Stimulated activated CD4-positive, alpha-beta T cell treated with anti-CD3 and anti-CD28 coated beads, Interleukin-4, amount 100 ng/mL, for 48 hours (primary cell): ENCODE data around the gene SYNE2.

ENCODE experiments used
- DNase-seq, 2 donors: peaks; one replicate each; pipeline ENCODE4 v3.0.0-alpha.2; 2020; ENCODE audit warnings: low read depth in 2 of 2

The SYNE2 gene

GRCh38 chr14:63960926-63961567 lies 108.2 kb downstream of the SYNE2 start:
- no peak for DNase-seq

GRCh38 chr14:63962906-63963305 lies 110.1 kb downstream of the SYNE2 start:
- no peak for DNase-seq

DNA sequence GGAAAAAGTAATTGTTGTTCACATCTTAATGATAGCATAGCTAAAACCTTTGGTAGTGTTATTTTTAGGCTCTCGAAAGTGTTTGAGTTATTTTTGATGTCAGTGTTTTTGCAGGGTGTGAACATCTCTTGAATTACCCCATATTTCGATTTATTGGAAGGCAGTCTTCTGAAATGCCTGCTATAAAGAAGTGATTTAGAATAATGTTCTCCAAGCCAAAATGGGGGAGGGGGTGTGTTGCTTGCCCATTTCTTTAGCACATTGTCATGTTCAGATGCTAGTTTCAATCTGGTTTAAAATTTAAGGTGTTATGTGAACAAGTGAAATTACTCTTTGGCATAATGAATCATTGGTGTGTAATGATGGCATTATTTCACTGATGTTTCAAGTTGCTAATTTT lies 110.6 kb downstream of the SYNE2 start:
- no peak for DNase-seq

DNA sequence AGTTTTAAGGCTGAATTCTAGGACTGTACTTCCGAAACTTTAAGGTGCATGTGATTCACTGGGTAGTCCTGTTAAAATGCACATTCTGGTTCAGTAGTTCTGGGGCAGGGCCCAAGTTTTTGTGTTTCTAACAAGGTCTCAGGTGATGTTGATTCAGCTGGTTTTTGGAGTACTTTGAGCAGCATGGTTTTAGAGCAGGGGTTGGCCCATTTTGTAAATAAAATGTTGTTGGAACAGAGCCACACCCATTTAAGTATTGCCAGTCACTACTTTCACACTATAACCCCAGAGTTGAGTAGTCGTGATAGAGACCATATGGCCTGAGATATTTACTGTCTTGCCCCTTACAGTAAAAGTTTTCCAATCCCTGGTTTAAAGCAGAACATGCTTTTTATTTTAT lies 111.3 kb downstream of the SYNE2 start:
- no peak for DNase-seq

GRCh38 chr14:63966407-63966806 lies 113.6 kb downstream of the SYNE2 start:
- no peak for DNase-seq

DNA sequence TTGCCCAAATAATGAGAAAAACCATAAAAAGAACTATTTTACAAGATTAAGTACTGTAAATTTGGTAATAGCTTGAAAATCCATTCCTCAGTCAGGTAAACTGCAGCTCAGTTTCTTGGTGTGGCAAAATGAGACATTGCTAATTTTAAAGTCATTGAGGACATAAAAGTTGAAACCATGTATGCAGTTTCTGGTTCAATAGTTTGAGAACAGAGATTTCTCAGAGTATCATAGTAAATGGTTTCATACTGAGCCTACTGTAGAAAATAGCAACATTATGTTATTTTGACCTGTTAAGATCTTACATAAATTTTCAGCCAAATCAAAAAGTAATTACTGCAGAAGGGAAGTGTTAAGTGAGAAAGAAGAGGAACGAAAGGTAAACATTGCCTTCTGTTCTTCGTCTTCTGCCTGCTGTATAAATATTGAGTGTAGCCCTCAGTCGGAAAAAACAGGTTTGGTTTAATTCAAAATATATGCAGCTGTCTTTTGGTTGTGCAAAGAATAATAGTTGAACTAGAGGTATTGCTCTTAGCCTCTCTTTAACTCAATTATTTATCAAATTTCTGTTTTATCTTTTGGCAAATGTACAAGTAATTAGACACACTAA lies 119.6 kb downstream of the SYNE2 start:
- no peak for DNase-seq

DNA sequence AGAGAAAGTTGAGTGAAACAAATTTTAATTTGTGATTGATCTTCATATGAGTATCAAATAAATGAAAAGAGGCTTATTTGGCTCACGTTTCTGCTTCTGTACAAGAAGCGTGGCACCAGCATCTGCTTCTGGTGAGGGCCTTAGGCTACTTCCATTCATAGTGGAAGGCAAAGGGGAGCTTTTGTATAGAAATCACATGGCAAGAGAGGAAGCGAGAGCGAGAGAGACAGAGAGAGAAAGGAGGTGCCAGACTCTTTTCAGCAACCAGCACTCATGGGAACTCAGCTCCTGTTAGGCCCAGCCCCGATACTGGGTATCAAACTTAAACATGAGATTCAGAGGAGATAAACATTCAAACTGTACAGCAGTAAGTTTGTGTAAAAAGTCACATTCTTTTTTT lies 121.4 kb downstream of the SYNE2 start:
- no peak for DNase-seq

GRCh38 chr14:63981569-63981968 lies 128.8 kb downstream of the SYNE2 start:
- DNase-seq, result no peak

DNA sequence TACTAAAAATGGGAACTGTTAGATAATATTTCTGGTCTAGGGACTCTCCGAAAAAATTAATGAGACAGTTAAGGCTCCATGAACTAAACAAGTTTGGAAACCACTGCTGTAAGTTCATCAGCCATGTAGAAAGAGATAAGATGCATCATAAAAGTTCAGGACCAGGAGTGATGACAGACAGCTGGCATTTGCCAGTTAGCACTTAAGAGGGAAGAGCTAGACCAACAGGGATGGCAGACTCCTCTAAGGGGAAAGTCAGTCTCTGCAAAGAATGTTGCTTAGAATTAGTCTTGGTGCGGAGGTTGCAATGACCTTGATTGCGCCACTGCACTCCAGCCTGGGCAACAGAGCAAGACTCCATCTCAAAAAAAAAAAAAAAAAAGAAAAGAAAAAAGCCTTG lies 129.4 kb downstream of the SYNE2 start:
- no peak for DNase-seq

DNA sequence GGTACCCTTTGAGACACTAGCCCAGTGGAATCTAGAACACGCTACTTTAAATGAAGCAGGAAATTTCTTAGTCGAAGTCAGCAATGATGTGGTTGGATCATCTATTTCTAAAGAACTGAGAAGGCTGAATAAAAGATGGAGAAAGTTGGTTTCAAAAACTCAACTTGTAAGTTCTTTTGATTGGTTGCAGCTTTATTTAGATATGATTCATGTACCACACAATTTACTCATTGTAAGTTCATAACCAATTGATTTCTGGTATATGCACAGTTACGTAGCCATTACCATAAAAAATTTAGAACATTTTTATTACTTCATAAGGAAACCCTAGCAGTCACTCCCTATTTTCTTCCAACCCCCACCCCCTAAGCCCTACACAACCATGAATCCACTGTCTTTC lies 129.8 kb downstream of the SYNE2 start:
- no peak for DNase-seq

- no peak for DNase-seq
These were observed 134.2 kb downstream of the SYNE2 start for GRCh38 chr14:63986789-63987533.

- DNase-seq, result no peak
These were observed 135.8 kb downstream of the SYNE2 start for GRCh38 chr14:63988579-63988978.

DNA sequence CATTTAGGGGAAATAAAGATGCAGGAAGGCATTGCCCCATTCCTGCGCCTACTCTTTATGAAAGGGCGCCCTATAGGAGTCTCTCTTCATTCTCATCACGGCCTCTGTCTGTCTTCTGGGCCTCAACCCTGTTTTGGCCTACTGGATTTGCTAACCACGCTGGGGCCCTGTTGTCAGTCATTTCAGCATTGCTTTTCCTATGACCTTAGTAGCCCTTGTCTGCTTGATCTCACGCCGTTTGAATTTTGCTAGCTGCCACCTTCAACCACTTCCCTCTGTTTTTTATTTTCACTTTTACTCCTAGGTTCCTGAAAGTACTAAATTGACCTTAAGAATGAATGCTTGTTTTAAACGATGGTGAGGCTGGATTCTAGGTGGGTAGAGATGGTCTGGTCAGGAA lies 139.0 kb downstream of the SYNE2 start:
- DNase-seq, result no peak

GRCh38 chr14:63992858-63993257 lies 140.1 kb downstream of the SYNE2 start:
- DNase-seq, result no peak

DNA sequence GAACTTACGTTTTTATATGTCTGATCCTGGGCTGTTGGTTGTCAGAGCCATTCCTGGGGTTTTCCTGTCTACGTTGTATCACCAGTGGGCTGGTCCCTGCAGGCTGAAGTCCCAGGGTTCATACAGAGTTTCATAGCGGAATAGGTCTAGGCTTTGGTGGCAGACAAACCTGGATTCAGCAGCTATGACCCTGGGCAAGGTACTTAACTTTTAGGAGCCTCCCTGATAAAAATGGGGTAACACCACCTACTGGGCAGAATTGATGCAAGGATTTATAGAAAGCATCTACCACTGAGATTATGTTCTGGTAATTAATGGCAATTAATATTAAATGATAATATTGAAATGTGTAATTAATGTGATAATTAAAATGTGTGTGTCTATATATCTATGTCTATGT lies 141.2 kb downstream of the SYNE2 start:
- no peak for DNase-seq

- DNase-seq, result no peak
These were observed 142.5 kb downstream of the SYNE2 start for GRCh38 chr14:63995285-63995684.

- DNase-seq, result no peak
These were observed 143.2 kb downstream of the SYNE2 start for GRCh38 chr14:63996016-63996415.

GRCh38 chr14:63996625-63997220 lies 143.9 kb downstream of the SYNE2 start:
- DNase-seq, result no peak

GRCh38 chr14:64000749-64001148 lies 147.9 kb downstream of the SYNE2 start:
- DNase-seq, result no peak

GRCh38 chr14:64005822-64006221 lies 153.0 kb downstream of the SYNE2 start:
- no peak for DNase-seq

DNA sequence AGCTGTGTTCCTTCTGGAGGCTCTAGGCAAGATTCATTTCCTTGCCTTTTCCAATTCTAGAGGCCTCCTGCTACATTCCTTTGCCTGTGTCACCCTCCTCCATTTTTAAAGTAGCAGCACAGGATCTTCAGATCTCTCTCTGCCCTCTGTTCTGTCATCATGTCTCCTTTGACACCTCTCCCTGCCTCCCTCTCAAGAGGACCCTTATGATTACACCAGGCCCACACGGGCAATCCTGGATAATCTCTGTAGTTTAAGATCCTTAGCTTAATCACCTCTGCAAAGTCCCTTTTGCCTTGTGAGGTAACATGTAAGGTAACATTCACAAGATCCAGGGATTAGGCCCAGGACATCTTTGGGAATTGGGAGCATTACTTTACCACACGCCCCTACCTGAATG lies 155.2 kb downstream of the SYNE2 start:
- DNase-seq, result no peak

GRCh38 chr14:64012003-64012402 lies 159.2 kb downstream of the SYNE2 start:
- DNase-seq, result no peak

DNA sequence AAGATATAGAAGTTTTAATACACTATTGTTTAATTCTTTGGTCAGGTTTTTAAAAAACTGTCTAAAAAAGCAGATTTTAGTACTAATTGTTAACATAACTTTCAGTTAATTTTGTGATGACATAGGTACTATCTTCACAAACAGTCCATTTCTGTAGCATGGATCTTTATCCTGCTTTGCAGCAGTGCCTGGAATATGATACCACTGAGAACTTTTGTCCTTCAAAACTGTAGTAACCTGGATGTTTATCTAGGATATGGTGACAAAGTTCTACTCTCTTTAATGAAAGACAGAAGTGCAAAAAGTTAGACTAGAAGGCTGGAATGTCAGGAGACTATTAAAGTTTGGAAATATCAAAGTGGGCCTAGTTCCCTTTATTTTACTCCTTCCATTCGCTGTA lies 159.9 kb downstream of the SYNE2 start:
- no peak for DNase-seq
